GM12878 (cell line): ENCODE results near the gene SHOC2. TPM values are rescaled to one million over a fixed set of nuclear protein-coding genes. Genes with fewer than 3 reads are reported as not detected.

ENCODE experiments used
- GABPA ChIP-seq: IDR thresholded peaks from 2 replicates; pipeline ENCODE4 v1.6.1; 2014; ENCODE audit warnings: antibody characterized with exemption, low read depth, mild to moderate bottlenecking, inconsistent platforms
- MEF2B ChIP-seq: fragments of 450-650 bp; IDR thresholded peaks from 2 replicates; pipeline ENCODE4 v1.6.1; 2018; ENCODE audit warnings: mild to moderate bottlenecking, moderate library complexity; ENCODE audit not compliant: partially characterized antibody, poor library complexity, severe bottlenecking
- POLR2A ChIP-seq: IDR thresholded peaks from 2 replicates; pipeline ENCODE4 v1.6.1; 2011; ENCODE audit warnings: low read depth, mild to moderate bottlenecking, low read length
- POLR2AphosphoS2 ChIP-seq: IDR thresholded peaks from 2 replicates; pipeline ENCODE4 v1.6.1; 2011; ENCODE audit warnings: low read depth, mild to moderate bottlenecking, low read length, improper control_type of control experiment, moderate library complexity
- POU2F2 ChIP-seq: IDR thresholded peaks from 3 replicates; pipeline ENCODE4 v1.6.1; 2011; ENCODE audit warnings: low read depth, mild to moderate bottlenecking, low read length, borderline replicate concordance
- polyA plus RNA-seq, 11 experiments: library from polyadenylated mRNA; depleted of rRNA in 4 of 11; unstranded in 6 of 11; stranded (reverse) in 5 of 11; fragments of >200 nt; fragmentation: Nextera tagmentation in 4 of 11; fragmentation: Illumina TruSeq in 1 of 11; extraction: Ambion mirVana in 4 of 11; extraction: Trizol in 1 of 11; gene quantifications; 1 replicate in 1 of 11; 2 replicates in 10 of 11; pipeline versions ENCODE4 v1.2.1 to v1.2.3, GENCODE V29; 2011 to 2016; ENCODE audit warnings: inconsistent platforms in 2 of 11, missing spikeins in 2 of 11, low read depth in 1 of 11
- total RNA-seq, 4 experiments: library from RNA; depleted of rRNA in 3 of 4; stranded (reverse); fragments of >200 nt in 3 of 4; fragmentation: Illumina TruSeq in 1 of 4; extraction: Trizol in 1 of 4; gene quantifications; 2 replicates each; pipeline versions ENCODE4 v1.2.1 to v1.2.3, GENCODE V29; 2013 to 2021
- TF ChIP-seq, protein P1 (sequence below): IDR thresholded peaks from 2 replicates; pipeline ENCODE4 v1.6.1; 2012; ENCODE audit warnings: improper control_type of control experiment, low read depth, low read length; ENCODE audit not compliant: insufficient replicate concordance

The SHOC2 gene
- total and polyA plus RNA-seq, 10 of the 15 experiments (the other 5 are each of a cell fraction or from before 2014, with no cell fraction given), result 24.8 to 65.3 (median 42.6) TPM

DNA sequence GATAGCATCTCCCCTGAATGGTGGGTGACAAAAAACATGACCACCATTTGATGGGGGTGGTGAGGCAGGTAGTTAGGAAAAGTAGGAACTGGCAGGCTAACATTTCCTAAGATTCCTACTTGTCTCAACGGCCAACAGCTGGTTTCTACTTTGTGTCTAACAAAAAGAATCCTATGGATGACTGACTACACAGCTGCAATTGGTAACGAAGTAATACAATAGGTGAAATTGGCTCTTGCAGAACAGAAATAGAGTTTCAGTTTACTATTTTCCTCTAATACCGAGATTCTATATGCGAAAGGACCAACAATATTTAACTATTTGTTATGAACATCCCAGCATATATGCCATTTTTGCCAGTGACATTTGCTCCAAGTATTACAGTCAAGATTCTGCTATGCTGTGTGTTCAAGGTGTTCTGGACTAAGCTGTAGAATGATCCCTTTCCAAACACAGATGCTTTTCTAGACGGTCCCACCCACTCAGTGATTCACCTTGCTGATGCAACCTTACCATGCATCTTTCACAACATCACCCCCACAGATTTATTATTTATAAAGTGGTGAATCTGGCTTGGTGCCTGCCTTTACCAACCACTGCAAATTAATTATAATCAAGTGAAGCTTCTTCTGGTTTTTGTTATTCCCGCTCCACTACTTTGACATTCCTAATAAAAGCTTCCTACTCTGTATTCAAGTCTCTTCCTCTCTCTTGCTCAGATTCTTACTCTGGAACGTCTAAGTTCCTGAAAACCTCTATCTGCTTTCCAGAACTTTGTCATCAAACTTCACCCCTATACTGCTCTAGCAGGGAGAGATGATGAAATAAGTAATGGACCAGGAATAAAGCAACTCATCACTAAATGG, 17.2 kb upstream of the SHOC2 start (continued):
- TF ChIP-seq POU2F2, result 0 out of 3 replicates have a peak, but pooled peaks have one; percentile 25
- TF ChIP-seq, protein P1, sequence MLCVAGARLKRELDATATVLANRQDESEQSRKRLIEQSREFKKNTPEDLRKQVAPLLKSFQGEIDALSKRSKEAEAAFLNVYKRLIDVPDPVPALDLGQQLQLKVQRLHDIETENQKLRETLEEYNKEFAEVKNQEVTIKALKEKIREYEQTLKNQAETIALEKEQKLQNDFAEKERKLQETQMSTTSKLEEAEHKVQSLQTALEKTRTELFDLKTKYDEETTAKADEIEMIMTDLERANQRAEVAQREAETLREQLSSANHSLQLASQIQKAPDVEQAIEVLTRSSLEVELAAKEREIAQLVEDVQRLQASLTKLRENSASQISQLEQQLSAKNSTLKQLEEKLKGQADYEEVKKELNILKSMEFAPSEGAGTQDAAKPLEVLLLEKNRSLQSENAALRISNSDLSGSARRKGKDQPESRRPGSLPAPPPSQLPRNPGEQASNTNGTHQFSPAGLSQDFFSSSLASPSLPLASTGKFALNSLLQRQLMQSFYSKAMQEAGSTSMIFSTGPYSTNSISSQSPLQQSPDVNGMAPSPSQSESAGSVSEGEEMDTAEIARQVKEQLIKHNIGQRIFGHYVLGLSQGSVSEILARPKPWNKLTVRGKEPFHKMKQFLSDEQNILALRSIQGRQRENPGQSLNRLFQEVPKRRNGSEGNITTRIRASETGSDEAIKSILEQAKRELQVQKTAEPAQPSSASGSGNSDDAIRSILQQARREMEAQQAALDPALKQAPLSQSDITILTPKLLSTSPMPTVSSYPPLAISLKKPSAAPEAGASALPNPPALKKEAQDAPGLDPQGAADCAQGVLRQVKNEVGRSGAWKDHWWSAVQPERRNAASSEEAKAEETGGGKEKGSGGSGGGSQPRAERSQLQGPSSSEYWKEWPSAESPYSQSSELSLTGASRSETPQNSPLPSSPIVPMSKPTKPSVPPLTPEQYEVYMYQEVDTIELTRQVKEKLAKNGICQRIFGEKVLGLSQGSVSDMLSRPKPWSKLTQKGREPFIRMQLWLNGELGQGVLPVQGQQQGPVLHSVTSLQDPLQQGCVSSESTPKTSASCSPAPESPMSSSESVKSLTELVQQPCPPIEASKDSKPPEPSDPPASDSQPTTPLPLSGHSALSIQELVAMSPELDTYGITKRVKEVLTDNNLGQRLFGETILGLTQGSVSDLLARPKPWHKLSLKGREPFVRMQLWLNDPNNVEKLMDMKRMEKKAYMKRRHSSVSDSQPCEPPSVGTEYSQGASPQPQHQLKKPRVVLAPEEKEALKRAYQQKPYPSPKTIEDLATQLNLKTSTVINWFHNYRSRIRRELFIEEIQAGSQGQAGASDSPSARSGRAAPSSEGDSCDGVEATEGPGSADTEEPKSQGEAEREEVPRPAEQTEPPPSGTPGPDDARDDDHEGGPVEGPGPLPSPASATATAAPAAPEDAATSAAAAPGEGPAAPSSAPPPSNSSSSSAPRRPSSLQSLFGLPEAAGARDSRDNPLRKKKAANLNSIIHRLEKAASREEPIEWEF, result no peak
- peak; percentile 59 for TF ChIP-seq POLR2AphosphoS2
- TF ChIP-seq GABPA, result no peak
- peak; percentile 12; the same call in 1 of the 2 replicates for TF ChIP-seq POLR2A
- TF ChIP-seq MEF2B, result no peak
- TF ChIP-seq, all 136 proteins: peak for 6
